ENCODE measurements around the gene PTRHD1.

PTRHD1 gene

GRCh38 chr2:24756789-24757188, 36.4 kb downstream of the PTRHD1 start:
- DNase-seq (ENCODE audit: low spot score): no peak

GRCh38 chr2:24754985-24755705, 38.0 kb downstream of the PTRHD1 start:
- no peak for DNase-seq (ENCODE audit: low spot score)

GRCh38 chr2:24749069-24749691, 44.0 kb downstream of the PTRHD1 start:
- no peak for DNase-seq (ENCODE audit: low spot score)

GRCh38 chr2:24747299-24747698, 45.9 kb downstream of the PTRHD1 start:
- no peak for DNase-seq (ENCODE audit: low spot score)

- no peak for DNase-seq (ENCODE audit: low spot score)
These were observed 47.4 kb downstream of the PTRHD1 start for GRCh38 chr2:24745825-24746224.

- DNase-seq (ENCODE audit: low spot score): no peak
These were observed 48.8 kb downstream of the PTRHD1 start for GRCh38 chr2:24744356-24744755.

GRCh38 chr2:24743924-24744323, 49.3 kb downstream of the PTRHD1 start:
- no peak for DNase-seq (ENCODE audit: low spot score)

- no peak for DNase-seq (ENCODE audit: low spot score)
These were observed 50.5 kb downstream of the PTRHD1 start for GRCh38 chr2:24742730-24743129.

GRCh38 chr2:24740142-24740541, 53.0 kb downstream of the PTRHD1 start:
- DNase-seq (ENCODE audit: low spot score): no peak
